Type B pancreatic cell (in vitro differentiated cells): ENCODE data around the gene SIX1. TPM values are rescaled to one million over a fixed set of nuclear protein-coding genes. Genes with fewer than 3 reads are reported as not detected.

Experiments used
- DNase-seq: peaks from one replicate; pipeline ENCODE4 v3.0.0; 2021; ENCODE audit warnings: mixed read lengths; ENCODE audit not compliant: unreplicated experiment; ENCODE audit errors: extremely low spot score
- H3K27ac Mint-ChIP-seq: 2 replicates; pipeline ENCODE4 v1.8.0; 2021; ENCODE audit warnings: mild to moderate bottlenecking, mixed read lengths
- H3K27me3 Mint-ChIP-seq: 2 replicates; pipeline ENCODE4 v1.8.0; 2021; ENCODE audit warnings: mixed read lengths
- H3K36me3 Mint-ChIP-seq: 2 replicates; pipeline ENCODE4 v1.8.0; 2021; ENCODE audit warnings: mixed read lengths
- H3K4me1 Mint-ChIP-seq: one replicate; pipeline ENCODE4 v1.8.0; 2021; ENCODE audit warnings: mixed read lengths; ENCODE audit not compliant: unreplicated experiment
- H3K4me3 Mint-ChIP-seq: 2 replicates; pipeline ENCODE4 v1.8.0; 2021; ENCODE audit warnings: mild to moderate bottlenecking, mixed read lengths
- H3K9me3 Mint-ChIP-seq: 2 replicates; pipeline ENCODE4 v1.8.0; 2021; ENCODE audit warnings: mixed read lengths
- CTCF ChIP-seq: fragments of 200-600 bp; sonication (generic); conservative IDR thresholded peaks from 2 replicates; pipeline ENCODE4 v1.5.0; 2021; ENCODE audit warnings: antibody characterized with exemption, mild to moderate bottlenecking
- total RNA-seq: library from RNA; stranded (reverse); gene quantifications from 2 replicates; pipeline ENCODE4 v1.2.1, GENCODE V29; 2021; ENCODE audit warnings: low replicate concordance

The SIX1 gene
- total RNA-seq, 1 donor from 2014 or later = 32.6 TPM

DNA sequence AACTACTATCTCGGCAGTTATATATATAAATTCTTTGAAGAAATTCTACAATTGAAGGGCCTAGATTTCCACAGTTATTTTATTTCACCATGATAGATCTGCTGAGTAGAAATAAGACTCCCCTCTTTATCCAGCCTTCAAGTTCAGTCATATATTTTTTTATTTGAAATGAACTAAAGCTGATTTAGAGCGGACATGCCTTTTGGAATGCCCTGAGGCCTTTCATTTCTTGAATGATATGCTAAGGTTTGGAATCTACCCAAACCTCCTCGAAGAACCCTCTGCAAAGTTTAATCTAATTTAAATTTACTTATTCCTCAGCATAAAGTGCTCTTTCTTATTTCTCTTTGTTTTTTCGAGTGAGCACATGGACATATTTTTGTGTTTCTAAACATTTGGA, 15.1 kb downstream of the SIX1 start:
- peaks cover 45% of the 10 kb centered on the region for H3K27me3 Mint-ChIP-seq
- no peak overlapping the region for H3K27ac Mint-ChIP-seq
- TF ChIP-seq CTCF = no peak

DNA sequence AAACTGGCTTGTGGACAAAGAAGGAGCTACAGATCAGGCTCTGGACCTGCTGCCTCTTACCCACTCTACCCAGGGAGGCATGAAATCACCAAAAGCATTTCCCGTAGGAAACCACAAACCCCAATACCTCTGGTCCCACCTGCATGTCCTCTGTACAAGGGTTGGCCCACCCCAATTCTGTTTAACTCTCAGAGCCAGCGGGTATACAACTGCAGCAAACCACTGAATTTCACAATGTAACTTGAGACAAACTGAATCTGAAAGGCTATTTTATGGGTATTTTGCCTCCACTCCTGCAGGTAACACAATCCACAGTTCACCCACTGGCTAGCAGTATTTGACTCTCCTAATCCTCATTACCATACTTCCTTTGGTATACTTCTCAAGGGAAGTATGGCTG, 16.5 kb downstream of the SIX1 start:
- Mint-ChIP-seq H3K36me3 (peaks cover 4% of the 10 kb centered on the region), H3K27me3 (peaks cover 37% of the 10 kb centered on the region), H3K4me3 (no peak overlapping the region), H3K4me1 (peaks cover 12% of the 10 kb centered on the region), H3K9me3 (no peaks in the 10 kb centered on the region), H3K27ac (no peak overlapping the region)
- DNase-seq = no peak
- no peak for TF ChIP-seq CTCF

More for the DNA sequence above, 15.1 kb downstream of the SIX1 start:
- Mint-ChIP-seq H3K4me1 (peaks cover 20% of the 10 kb centered on the region), H3K4me3 (no peak overlapping the region), H3K36me3 (peaks cover 4% of the 10 kb centered on the region), H3K9me3 (no peaks in the 10 kb centered on the region)
- no peak for DNase-seq

- Mint-ChIP-seq H3K36me3 (peaks cover 4% of the 10 kb centered on the region), H3K27me3 (peaks cover 36% of the 10 kb centered on the region), H3K27ac (no peak overlapping the region), H3K4me1 (peaks cover 12% of the 10 kb centered on the region), H3K4me3 (no peak overlapping the region), H3K9me3 (no peaks in the 10 kb centered on the region)
- no peak for TF ChIP-seq CTCF
- no peak for DNase-seq
Observed at GRCh38 chr14:60632257-60632656, 17.0 kb downstream of the SIX1 start.

GRCh38 chr14:60631842-60632241, 17.4 kb downstream of the SIX1 start:
- peaks cover 4% of the 10 kb centered on the region for H3K36me3 Mint-ChIP-seq
- TF ChIP-seq CTCF = no peak
- H3K9me3 Mint-ChIP-seq = no peaks in the 10 kb centered on the region
- DNase-seq = no peak
- H3K27me3 Mint-ChIP-seq = peaks cover 33% of the 10 kb centered on the region
- H3K4me3 Mint-ChIP-seq = no peak overlapping the region
- no peak overlapping the region for H3K27ac Mint-ChIP-seq
- H3K4me1 Mint-ChIP-seq = peaks cover 10% of the 10 kb centered on the region

DNA sequence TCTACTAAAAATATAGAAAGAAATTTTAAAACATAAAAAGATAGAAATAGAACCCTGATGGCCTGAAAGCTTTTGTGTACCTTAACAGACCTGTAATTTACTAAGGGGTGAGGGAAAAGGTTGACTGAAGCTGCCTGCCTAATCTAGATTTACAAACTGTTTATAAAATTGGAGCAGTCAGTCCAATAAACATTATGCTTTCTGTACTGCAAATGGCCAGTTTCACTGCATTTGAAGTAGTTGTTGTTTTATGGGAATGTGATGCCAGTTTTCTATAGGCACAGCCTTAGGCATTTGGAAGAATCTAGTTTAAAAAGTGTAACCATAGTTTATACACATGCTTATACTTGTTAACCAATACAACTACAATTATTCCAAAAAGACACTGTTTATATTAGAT, 19.1 kb downstream of the SIX1 start:
- Mint-ChIP-seq H3K36me3 (no peaks in the 10 kb centered on the region), H3K4me1 (peaks cover 5% of the 10 kb centered on the region), H3K27ac (no peak overlapping the region), H3K4me3 (no peak overlapping the region), H3K27me3 (peaks cover 20% of the 10 kb centered on the region), H3K9me3 (no peaks in the 10 kb centered on the region)
- no peak for DNase-seq
- no peak for TF ChIP-seq CTCF

DNA sequence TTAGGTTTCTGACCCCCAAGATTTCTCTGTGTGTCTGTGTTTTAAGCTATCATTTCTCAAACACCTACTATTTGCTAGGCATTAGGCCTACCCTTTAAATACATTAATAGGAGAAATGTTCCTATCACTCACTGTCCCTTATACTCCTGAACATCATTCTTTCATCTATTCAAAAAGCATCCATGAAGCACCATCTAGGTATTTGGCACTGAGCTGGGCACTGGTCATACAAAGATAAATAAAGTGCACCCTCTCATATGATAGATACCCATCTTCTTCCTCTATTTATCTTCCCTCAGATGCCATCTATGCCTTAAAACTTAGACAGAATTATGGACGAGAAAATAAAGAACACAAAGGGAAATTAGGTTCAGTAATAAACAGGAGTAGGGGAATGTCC, 20.4 kb downstream of the SIX1 start:
- no peak for TF ChIP-seq CTCF
- H3K27ac Mint-ChIP-seq = no peak overlapping the region
- peaks cover 9% of the 10 kb centered on the region for H3K4me1 Mint-ChIP-seq
- H3K4me3 Mint-ChIP-seq = no peak overlapping the region
- no peaks in the 10 kb centered on the region for H3K9me3 Mint-ChIP-seq
- H3K27me3 Mint-ChIP-seq = peaks cover 23% of the 10 kb centered on the region
- DNase-seq = no peak
- no peaks in the 10 kb centered on the region for H3K36me3 Mint-ChIP-seq
